Nephron progenitor cell (in vitro differentiated cells): ENCODE data around the gene C6orf62.
"Not testable (repeated sequence)": the region's sequence is repeated elsewhere in the genome, so short reads cannot be mapped to it uniquely, and the experiment has no call there.

Experiments
- DNase-seq: peaks from one replicate; pipeline ENCODE4 v3.0.0; 2021
- H3K27ac Mint-ChIP-seq: 2 replicates; pipeline ENCODE4 v1.8.0; 2021; ENCODE audit warnings: mild to moderate bottlenecking, moderate library complexity, mixed read lengths
- H3K27me3 Mint-ChIP-seq: 2 replicates; pipeline ENCODE4 v1.8.0; 2021; ENCODE audit warnings: mild to moderate bottlenecking, low read depth, mixed read lengths; ENCODE audit not compliant: poor library complexity
- H3K36me3 Mint-ChIP-seq: 2 replicates; pipeline ENCODE4 v1.8.0; 2021; ENCODE audit warnings: low read depth, mixed read lengths
- H3K4me1 Mint-ChIP-seq: 2 replicates; pipeline ENCODE4 v1.8.0; 2021; ENCODE audit warnings: mixed read lengths
- H3K4me3 Mint-ChIP-seq: 2 replicates; pipeline ENCODE4 v1.8.0; 2021; ENCODE audit warnings: mild to moderate bottlenecking, moderate library complexity, mixed read lengths
- H3K9me3 Mint-ChIP-seq: 2 replicates; pipeline ENCODE4 v1.8.0; 2021; ENCODE audit warnings: mild to moderate bottlenecking, moderate library complexity, mixed read lengths
- CTCF ChIP-seq: fragments of 200-600 bp; sonication (generic); IDR thresholded peaks from 2 replicates; pipeline ENCODE4 v1.5.0; 2021; ENCODE audit warnings: antibody characterized with exemption

Gene C6orf62

DNA sequence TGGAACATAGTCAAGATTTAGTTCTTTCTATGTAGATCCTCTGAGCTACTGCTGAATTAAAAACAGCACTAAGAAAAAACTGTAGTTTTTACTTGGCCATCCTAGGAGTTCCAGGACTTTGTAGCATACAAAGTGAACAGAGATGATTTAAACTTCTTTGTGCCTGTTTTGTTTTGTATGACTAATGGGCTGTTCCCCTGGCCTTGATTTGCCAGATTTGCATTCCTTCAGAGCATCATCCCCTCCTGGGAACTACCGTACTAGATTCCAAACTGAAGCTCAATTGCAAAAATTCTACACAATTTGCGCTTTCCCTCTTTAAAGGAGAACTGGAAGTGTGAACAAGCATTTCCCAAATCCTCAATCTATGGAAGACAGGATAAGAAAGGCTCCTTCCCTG, 29.0 kb downstream of the C6orf62 start:
- Mint-ChIP-seq H3K9me3 (no peaks in the 10 kb centered on the region), H3K27me3 (peaks cover 3% of the 10 kb centered on the region), H3K27ac (no peak overlapping the region), H3K36me3 (peaks cover 12% of the 10 kb centered on the region), H3K4me1 (peaks cover 5% of the 10 kb centered on the region), H3K4me3 (no peak overlapping the region)
- no peak for TF ChIP-seq CTCF
- DNase-seq: no peak

GRCh38 chr6:24686946-24687345, 32.0 kb downstream of the C6orf62 start:
- Mint-ChIP-seq H3K27me3 (peaks cover 6% of the 10 kb centered on the region), H3K9me3 (no peaks in the 10 kb centered on the region), H3K4me3 (no peak overlapping the region), H3K4me1 (peaks cover 10% of the 10 kb centered on the region), H3K27ac (no peak overlapping the region), H3K36me3 (peaks cover 26% of the 10 kb centered on the region)
- no peak for TF ChIP-seq CTCF
- no peak for DNase-seq

- Mint-ChIP-seq H3K27ac (no peak overlapping the region), H3K4me3 (no peak overlapping the region), H3K9me3 (peaks cover 2% of the 10 kb centered on the region), H3K27me3 (peaks cover 6% of the 10 kb centered on the region), H3K36me3 (peaks cover 32% of the 10 kb centered on the region), H3K4me1 (peaks cover 10% of the 10 kb centered on the region)
- DNase-seq: no peak
- TF ChIP-seq CTCF: no peak
Measured at GRCh38 chr6:24686408-24686807, 32.5 kb downstream of the C6orf62 start.

DNA sequence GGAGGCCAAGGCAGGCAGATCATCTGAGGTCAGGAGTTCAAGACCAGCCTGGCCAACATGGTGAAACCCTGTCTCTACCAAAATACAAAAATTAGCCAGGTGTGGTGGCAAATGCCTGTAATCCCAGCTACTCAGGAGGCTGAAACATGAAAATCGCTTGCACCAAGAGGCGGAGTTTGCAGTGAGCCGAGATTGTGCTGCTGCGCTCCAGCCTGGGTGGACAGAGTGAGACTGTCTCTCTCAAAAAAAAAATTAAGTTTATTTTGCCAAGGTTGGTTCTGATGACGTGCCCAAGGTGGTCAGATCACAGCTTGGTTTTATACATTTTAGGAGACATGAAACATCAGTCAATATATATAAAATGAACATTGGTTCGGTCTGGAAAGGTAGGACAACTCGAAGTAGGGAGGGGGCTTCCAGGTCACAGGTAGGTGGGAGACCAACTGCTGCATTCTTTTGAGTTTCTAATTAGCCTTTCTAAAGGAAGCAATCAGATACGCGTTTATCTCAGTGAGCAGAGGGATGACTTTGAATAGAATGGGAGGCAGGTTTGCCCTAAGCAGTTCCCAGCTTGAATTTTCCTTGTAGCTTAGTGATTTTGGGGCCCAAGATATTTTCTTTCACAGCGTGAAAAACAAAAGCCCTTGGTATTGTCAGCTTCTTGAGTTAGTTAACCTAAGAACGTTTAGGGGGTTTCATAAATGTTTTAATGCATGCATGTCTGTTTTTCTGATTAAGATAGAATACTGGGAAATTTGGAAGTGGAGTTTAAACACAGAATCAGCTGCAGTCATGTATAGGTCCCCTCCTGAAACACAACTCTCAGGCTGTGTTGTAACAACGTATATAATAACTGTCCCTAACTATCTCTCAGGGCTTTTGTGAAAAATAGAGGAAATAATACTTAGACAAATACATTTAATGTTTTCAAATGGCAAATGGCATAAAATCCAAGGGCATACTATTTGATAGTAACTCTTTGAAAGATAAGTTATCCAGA, 35.4 kb downstream of the C6orf62 start:
- Mint-ChIP-seq H3K4me3 (no peak overlapping the region), H3K36me3 (peaks cover 47% of the 10 kb centered on the region), H3K9me3 (peaks cover 12% of the 10 kb centered on the region), H3K27me3 (peaks cover 6% of the 10 kb centered on the region), H3K4me1 (peaks cover 10% of the 10 kb centered on the region), H3K27ac (no peak overlapping the region)
- no peak for DNase-seq
- TF ChIP-seq CTCF: no peak

DNA sequence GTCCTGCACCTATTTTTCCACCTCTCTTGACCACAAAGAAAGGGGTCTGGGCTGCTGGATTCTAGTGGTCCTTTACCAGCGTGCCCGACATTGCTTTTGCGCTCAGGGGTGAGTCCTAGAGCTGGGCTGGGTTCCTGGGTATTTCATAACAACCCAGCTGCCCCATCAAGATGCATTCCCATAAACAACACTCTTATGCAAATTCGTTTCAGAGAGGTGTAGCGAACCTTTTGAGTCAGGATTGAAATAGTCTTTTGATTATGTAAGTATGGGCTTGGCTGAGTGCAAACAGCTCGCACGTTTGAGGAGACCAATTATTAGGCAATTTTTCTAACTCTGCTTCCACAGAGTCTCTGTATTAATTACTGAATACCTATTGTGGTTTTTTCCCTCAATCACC, 38.4 kb downstream of the C6orf62 start:
- TF ChIP-seq CTCF: no peak
- no peak overlapping the region for H3K27ac Mint-ChIP-seq
- H3K9me3 Mint-ChIP-seq: peaks cover 32% of the 10 kb centered on the region
- H3K4me3 Mint-ChIP-seq: no peak overlapping the region
- peaks cover 2% of the 10 kb centered on the region for H3K27me3 Mint-ChIP-seq
- H3K36me3 Mint-ChIP-seq: peaks cover 48% of the 10 kb centered on the region
- H3K4me1 Mint-ChIP-seq: peaks cover 10% of the 10 kb centered on the region
- no peak for DNase-seq

DNA sequence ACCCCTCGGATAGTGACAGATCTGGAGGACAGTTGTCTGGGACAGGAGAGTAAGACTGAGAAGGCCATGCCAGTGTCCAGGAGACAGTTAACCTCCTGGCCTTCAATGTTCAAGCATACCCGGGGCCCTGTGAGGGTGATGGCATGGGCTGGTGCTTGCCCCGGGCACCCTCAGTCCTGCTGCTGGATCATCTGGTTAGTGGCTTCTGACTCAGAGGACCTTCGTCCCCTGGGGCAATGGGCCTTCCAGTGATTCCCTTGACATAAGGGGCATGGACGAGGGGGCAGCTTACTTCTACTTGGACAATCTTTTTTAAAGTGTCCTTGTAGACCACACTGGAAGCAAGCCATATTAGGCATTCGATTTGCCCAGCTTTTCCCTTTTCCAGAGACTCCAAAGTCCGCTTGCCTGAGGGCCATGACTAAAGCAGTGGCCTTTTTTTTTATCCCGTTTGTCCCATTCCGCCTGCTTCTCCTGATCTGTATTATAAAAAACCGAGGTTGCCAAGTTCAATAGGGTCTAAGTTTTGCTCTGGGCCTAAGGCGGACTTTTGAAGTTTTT, 40.1 kb downstream of the C6orf62 start:
- peaks cover 49% of the 10 kb centered on the region for H3K9me3 Mint-ChIP-seq
- H3K27ac Mint-ChIP-seq, H3K4me1 Mint-ChIP-seq, H3K27me3 Mint-ChIP-seq, DNase-seq, H3K4me3 Mint-ChIP-seq: not testable (repeated sequence)
- peaks cover 61% of the 10 kb centered on the region for H3K36me3 Mint-ChIP-seq
